DMS53 (cell line): ENCODE results near the gene PTPRT.

Experiments used
- DNase-seq: peaks from one replicate; lab custom pipeline; 2025; lab: John Stamatoyannopoulos, UW

PTPRT gene

GRCh38 chr20:42974347-42974746 lies 215.4 kb downstream of the PTPRT start:
- DNase-seq, result no peak

DNA sequence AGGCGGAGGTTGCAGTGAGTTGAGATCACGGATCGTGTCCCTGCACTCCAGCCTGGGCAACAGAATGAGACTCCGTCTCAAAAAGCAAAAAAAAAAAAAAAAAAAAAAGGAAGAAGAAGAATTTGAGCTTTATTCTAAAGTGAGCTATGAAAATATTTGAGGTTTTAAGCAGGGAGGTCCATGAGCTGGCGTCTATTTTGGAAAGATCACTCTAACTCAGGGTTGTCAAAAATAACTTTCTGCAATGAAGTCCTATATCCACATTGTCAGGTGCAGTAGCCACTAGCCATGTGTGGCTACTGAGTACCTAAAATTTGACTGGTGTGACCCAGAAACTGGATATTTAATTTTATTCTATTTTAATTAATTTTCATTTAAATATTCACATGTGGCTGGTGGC lies 217.1 kb downstream of the PTPRT start:
- DNase-seq, result no peak

DNA sequence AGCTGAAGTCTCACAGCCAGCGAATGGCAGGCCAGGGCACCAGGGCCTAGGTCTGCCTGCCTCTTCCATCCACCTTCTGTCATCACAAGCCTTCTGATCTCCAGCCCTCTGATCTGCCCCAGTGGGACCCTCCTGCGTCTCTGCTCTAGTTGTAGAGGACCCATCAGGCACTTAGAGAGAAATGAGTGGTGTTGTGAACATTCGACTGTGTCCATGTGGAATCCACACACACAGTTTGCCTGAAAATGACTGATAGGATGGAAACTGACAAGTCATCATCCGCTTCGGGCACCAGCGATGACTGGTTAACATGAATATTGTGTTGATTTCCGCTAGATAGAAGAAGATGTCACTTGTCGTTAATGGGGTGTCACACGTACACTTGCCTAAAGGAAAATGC lies 221.0 kb downstream of the PTPRT start:
- no peak for DNase-seq

- no peak for DNase-seq
Measured at GRCh38 chr20:42963796-42964195, 225.9 kb downstream of the PTPRT start.

GRCh38 chr20:42961771-42962170 lies 227.9 kb downstream of the PTPRT start:
- DNase-seq, result no peak

- no peak for DNase-seq
Measured at GRCh38 chr20:42959996-42960395, 229.7 kb downstream of the PTPRT start.

- DNase-seq, result no peak
Measured at GRCh38 chr20:42958367-42959069, 231.2 kb downstream of the PTPRT start.

DNA sequence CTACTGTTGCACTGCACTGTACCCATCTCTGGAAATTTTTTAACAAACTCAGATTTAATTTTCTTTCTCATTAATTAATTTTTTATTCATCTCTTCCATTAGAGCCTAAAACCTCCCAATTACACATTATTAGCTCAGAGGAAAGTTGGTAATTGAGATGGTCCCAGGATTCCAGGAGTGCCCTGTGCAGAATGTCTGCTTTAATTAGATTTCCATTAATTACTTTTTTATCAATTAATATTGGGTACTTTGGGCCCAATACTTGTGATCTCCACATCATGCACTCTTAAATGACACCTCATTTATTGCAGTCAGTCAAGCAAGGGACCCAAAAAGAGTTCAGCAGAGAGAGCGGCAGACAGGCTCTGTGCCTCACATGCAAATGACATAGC lies 232.0 kb downstream of the PTPRT start:
- DNase-seq, result no peak

DNA sequence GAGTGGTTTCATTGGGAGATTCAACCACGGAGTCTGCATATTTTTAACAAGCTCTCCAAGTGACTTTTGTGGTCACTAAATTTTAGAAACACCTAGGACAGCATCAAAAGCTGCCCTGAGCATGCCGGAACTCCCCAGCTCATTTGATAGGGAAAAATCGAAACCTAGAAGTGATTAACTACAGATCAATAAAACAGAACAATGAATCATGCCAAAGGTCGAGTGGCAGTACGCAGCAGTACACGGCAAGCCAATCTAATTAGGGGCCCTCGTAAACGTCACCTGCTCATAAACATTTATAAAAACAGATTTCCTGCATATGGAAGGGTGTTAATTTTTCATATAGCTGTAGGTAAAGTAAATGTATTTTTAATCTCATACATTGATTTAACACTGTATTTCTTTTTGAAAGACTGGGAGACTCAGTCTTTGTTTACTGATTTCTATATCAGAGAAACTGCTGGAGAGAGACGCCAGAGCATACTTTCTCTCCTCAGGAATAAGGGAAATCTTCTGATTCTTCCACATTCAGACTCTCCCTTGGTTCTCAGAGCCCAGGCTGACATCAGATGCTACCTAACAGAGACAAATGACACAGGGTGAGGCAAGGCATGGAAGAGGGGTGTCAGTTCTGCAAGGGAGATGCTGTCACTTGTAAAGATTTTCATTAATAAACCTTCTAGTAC lies 232.5 kb downstream of the PTPRT start:
- DNase-seq, result no peak

GRCh38 chr20:42955713-42956112 lies 234.0 kb downstream of the PTPRT start:
- no peak for DNase-seq

GRCh38 chr20:42954951-42955350 lies 234.8 kb downstream of the PTPRT start:
- no peak for DNase-seq

GRCh38 chr20:42949950-42950349 lies 239.8 kb downstream of the PTPRT start:
- no peak for DNase-seq

GRCh38 chr20:42945234-42945994 lies 244.3 kb downstream of the PTPRT start:
- no peak for DNase-seq

DNA sequence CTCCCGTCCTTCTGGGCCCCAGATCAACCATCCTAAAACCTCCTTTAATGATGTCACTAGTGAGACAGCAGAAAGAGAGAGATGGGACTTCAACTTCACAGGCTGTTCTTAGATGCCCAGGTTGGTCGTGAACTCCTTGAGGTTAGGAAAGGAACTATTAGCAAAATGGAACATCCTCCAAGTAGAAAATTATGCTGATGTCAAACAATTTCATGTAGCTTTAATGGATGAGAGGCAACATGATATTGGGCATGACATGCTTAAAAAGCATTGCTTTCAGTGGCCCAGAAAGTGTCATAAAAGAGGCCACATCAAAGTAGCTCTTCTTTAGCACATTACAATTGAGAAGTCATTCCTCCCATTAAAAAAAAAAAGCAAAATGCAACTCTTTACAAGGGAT lies 248.1 kb downstream of the PTPRT start:
- DNase-seq, result no peak

DNA sequence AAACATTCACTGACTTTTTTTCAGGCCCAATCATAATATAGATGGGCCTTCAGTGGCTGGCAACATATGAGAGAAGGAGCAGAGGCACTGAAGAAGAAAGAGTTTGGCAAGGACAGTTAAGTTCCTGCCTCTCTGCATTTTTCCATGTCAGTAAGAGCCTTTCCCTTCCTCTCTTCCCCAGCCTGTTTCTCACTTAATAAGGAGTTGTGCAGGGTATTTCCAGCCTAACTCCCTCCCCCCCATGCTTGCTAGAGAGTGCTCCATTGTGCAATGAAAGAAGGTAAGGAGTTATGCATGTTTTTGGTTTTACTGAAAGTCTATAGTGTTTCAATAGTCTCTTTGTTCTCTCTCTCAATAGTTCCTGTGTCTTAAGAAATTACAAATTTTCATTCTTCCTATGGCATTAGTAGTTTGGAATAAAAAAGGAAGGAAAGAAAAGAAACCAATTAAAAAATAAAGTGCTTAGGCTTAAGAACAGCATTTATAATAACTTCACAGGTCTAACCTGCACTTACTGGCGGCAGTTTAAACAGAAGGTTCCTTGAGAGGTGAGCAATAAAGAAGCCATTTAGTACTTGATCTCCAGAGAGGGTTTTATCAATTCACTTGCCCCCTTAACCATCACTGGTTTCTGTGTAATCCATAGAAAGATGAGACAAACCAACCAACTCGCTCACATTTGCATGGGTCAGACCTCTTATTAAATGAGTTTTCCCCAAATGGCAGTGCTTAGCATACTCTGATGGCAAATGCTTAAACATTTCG lies 251.1 kb downstream of the PTPRT start:
- no peak for DNase-seq

GRCh38 chr20:42936482-42936881 lies 253.2 kb downstream of the PTPRT start:
- no peak for DNase-seq

- DNase-seq, result no peak
Measured at GRCh38 chr20:42924215-42924614, 265.5 kb downstream of the PTPRT start.

- DNase-seq, result no peak
Measured at GRCh38 chr20:42923348-42923918, 266.3 kb downstream of the PTPRT start.

DNA sequence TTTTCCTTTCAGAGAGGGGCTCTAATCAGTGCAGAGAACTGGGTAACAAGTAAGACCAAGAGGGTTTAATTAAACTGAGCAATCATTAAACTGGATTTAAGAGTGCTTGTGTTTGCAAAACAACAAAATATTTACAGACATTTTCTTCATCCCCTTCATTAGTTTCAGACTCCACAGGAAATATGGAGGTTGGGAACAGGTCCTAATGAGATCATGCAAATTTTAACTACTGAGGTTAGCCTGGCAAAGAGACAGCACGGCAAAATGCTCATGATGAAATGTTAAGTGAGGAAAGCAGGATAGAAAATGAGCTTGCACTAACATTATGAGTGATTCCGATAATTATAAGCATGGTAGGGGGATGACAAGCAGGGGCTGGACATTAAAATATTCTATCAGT lies 268.9 kb downstream of the PTPRT start:
- DNase-seq, result no peak

- no peak for DNase-seq
Measured at GRCh38 chr20:42919316-42919715, 270.4 kb downstream of the PTPRT start.

GRCh38 chr20:42915081-42915480 lies 274.6 kb downstream of the PTPRT start:
- no peak for DNase-seq

DNA sequence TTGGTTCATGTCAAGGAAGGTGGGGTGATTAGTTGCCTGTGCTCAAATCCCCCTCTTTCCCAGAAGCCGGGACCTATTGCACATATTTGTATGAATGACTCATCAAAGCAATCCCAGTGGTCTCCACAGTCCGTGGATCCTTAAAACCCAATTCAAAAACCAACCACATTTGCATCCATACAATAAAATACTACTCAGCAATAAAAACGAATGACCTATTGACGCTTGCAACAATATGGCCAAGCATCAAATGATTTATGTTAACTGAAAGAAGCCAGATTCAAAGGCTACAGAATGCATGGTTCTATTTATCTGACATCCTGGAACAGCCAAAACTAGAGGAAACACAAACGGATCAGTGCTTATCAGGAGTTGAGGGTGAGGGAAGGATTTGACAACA lies 275.4 kb downstream of the PTPRT start:
- no peak for DNase-seq
